ENCODE data around the gene RACK1.

GRCh38 chr5:181230551-181230950, 13.2 kb downstream of the RACK1 start:
- TF ChIP-seq EZH2 (IDR thresholded peaks at IDR 0.05): no peak
- no peak for TF ChIP-seq CTCF (IDR thresholded peaks at IDR 0.05)
- no peak for TF ChIP-seq EZH2phosphoT487 (IDR thresholded peaks at IDR 0.05)

Data from neural progenitor cell (in vitro differentiated cells).